GM18517 (cell line): ENCODE measurements around the gene POMT2.
A peak's percentile ranks its signal among the peaks of the same experiment; 100 is the strongest.
"Not testable (repeated sequence)": the region's sequence is repeated elsewhere in the genome, so short reads cannot be mapped to it uniquely, and the experiment has no call there.

ENCODE experiments used
- ATAC-seq: cut with Tn5 transposase; IDR thresholded peaks from one replicate; pipeline ENCODE4 v1.9.1; 2021; ENCODE audit warnings: mild to moderate bottlenecking, moderate library complexity; ENCODE audit not compliant: unreplicated experiment

POMT2 gene

GRCh38 chr14:77320238-77320935 lies at the start of gene POMT2:
Gene POMT2 (minus strand): TSS chr14:77320883. CDS start chr14:77320681, 202 bp downstream.
- peak; percentile 67 for ATAC-seq

- no peak for ATAC-seq
These were observed 48.6 kb upstream of the POMT2 start for GRCh38 chr14:77369285-77369684.

- ATAC-seq, result no peak
These were observed 43.5 kb upstream of the POMT2 start for GRCh38 chr14:77364146-77364545.

GRCh38 chr14:77359626-77360025 lies 38.9 kb upstream of the POMT2 start:
- no peak for ATAC-seq

GRCh38 chr14:77356899-77357298 lies 36.2 kb upstream of the POMT2 start:
- ATAC-seq, result no peak

GRCh38 chr14:77355811-77356210 lies 35.1 kb upstream of the POMT2 start:
- no peak for ATAC-seq

- ATAC-seq, result no peak
These were observed 32.9 kb upstream of the POMT2 start for GRCh38 chr14:77353469-77354141.

- no peak for ATAC-seq
These were observed 27.1 kb upstream of the POMT2 start for GRCh38 chr14:77347751-77348150.

GRCh38 chr14:77346495-77346894 lies 25.8 kb upstream of the POMT2 start:
- ATAC-seq, result no peak

- ATAC-seq, result no peak
These were observed 23.8 kb upstream of the POMT2 start for GRCh38 chr14:77344377-77344996.

- ATAC-seq, result no peak
These were observed 23.0 kb upstream of the POMT2 start for GRCh38 chr14:77343662-77344061.

- ATAC-seq, result no peak
These were observed 22.2 kb upstream of the POMT2 start for GRCh38 chr14:77342726-77343397.

- ATAC-seq, result no peak
These were observed 19.7 kb upstream of the POMT2 start for GRCh38 chr14:77340389-77340788.

GRCh38 chr14:77339407-77339806 lies 18.7 kb upstream of the POMT2 start:
- ATAC-seq, result no peak

- no peak for ATAC-seq
These were observed 17.6 kb upstream of the POMT2 start for GRCh38 chr14:77338302-77338701.

- ATAC-seq, result no peak
These were observed 17.2 kb upstream of the POMT2 start for GRCh38 chr14:77337880-77338279.

GRCh38 chr14:77337255-77337654 lies 16.6 kb upstream of the POMT2 start:
- ATAC-seq, result not testable (repeated sequence)

- ATAC-seq, result no peak
These were observed 14.9 kb upstream of the POMT2 start for GRCh38 chr14:77335576-77335975.

- ATAC-seq, result no peak
These were observed 9.2 kb upstream of the POMT2 start for GRCh38 chr14:77329872-77330271.

GRCh38 chr14:77327111-77327510 lies 6.4 kb upstream of the POMT2 start:
- ATAC-seq, result no peak

- no peak for ATAC-seq
These were observed 5.0 kb upstream of the POMT2 start for GRCh38 chr14:77325746-77326094.
